Mesodermal cell (in vitro differentiated cells): ENCODE data around the gene RNF223.

Experiments used
- H3K27ac ChIP-seq: 2 replicates; pipeline ENCODE4 v1.7.0; 2013; ENCODE audit warnings: mild to moderate bottlenecking, low read depth, low read length, moderate library complexity; ENCODE audit not compliant: severe bottlenecking
- H3K36me3 ChIP-seq: 2 replicates; pipeline ENCODE4 v1.7.1; 2013; ENCODE audit warnings: mild to moderate bottlenecking, low read length, moderate library complexity; ENCODE audit not compliant: control insufficient read depth, insufficient read depth
- H3K4me1 ChIP-seq: one replicate; pipeline ENCODE4 v1.7.1; 2013; ENCODE audit warnings: mild to moderate bottlenecking, low read length; ENCODE audit not compliant: insufficient read depth, control insufficient read depth, poor library complexity, severe bottlenecking
- H3K4me3 ChIP-seq: 2 replicates; pipeline ENCODE4 v1.7.0; 2013; ENCODE audit warnings: low read length, control low read depth, mild to moderate bottlenecking; ENCODE audit not compliant: insufficient read depth, poor library complexity, severe bottlenecking; ENCODE audit errors: extremely low read depth
- H3K9me3 ChIP-seq: 2 replicates; pipeline ENCODE4 v1.7.1; 2013; ENCODE audit warnings: mild to moderate bottlenecking, low read length, moderate library complexity; ENCODE audit not compliant: control insufficient read depth
- WGBS, 2 experiments: methylation state at CpG; one replicate each; pipeline ENCODE4 v1.1.5; 2013; ENCODE audit warnings: missing lambda C conversion rate in 2 of 2; ENCODE audit not compliant: insufficient coverage in 2 of 2; 5-methylcytosine and 5-hydroxymethylcytosine counted together

Gene RNF223

GRCh38 chr1:1092149-1092855 is 18.2 kb upstream of the RNF223 start:
- Histone ChIP-seq H3K4me1 (no peaks in the 10 kb centered on the region), H3K36me3 (peaks cover 10% of the 10 kb centered on the region), H3K9me3 (peaks cover 5% of the 10 kb centered on the region), H3K4me3 (no peak overlapping the region), H3K27ac (no peak overlapping the region)
- WGBS, 2 experiments: 97% methylated on average over 20 to 28 of the region's 28 CpGs

GRCh38 chr1:1091344-1092148 is 17.4 kb upstream of the RNF223 start:
- no peaks in the 10 kb centered on the region for H3K4me1 ChIP-seq
- H3K9me3 ChIP-seq: peaks cover 5% of the 10 kb centered on the region
- no peak overlapping the region for H3K4me3 ChIP-seq
- WGBS, 2 experiments: 95% methylated on average over 25 to 26 of the region's 28 CpGs
- H3K36me3 ChIP-seq: peaks cover 10% of the 10 kb centered on the region
- no peak overlapping the region for H3K27ac ChIP-seq

DNA sequence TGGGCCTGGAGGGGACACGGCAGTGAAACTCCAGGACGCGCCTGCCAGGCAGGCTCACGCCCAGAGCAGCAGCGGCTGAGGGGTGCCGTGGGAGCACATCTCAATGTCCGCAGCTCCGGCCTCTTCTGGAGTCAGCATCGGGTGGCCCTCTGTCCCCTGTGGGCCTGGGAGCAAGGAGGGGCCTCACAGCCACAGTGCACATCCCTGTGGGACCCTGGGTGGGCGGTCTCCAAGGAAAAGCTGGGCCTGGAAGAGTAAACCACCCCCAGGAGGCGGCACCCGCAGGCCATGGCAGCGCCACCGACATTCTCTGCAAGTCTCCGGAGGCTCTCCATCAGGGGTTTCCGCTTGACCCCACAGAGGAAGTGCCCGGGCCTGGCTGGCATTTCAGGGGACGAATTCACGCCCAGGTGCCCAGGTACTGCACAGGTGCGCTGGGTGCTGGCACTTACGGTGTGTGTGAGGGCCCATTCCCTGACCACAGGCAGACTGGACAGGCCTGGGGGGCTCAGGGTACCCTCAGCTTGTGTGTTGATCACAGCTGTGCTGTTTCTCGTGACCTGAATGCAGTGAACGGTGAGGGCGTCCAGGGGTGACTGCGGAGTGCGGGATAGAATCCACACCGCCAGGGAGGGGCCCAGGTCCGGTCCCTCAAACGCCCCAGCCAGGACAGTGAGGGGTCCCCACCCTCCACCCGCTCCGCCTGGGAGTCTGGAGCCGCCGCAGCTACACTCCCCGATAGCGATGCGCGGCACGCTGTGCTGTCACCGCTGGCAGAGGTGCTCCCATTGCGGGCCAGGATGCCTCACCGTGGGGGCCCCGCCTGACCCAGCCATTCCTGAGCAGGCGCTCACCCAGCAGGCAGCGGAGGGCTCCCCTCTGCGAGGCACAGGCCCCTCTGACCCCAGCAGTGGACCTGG is 16.6 kb upstream of the RNF223 start:
- Histone ChIP-seq H3K36me3 (peaks cover 10% of the 10 kb centered on the region), H3K4me1 (no peaks in the 10 kb centered on the region), H3K9me3 (peaks cover 5% of the 10 kb centered on the region), H3K4me3 (no peak overlapping the region), H3K27ac (no peak overlapping the region)
- 95 to 97% methylated on average over 42 to 45 of the region's 45 CpGs for WGBS, 2 experiments

DNA sequence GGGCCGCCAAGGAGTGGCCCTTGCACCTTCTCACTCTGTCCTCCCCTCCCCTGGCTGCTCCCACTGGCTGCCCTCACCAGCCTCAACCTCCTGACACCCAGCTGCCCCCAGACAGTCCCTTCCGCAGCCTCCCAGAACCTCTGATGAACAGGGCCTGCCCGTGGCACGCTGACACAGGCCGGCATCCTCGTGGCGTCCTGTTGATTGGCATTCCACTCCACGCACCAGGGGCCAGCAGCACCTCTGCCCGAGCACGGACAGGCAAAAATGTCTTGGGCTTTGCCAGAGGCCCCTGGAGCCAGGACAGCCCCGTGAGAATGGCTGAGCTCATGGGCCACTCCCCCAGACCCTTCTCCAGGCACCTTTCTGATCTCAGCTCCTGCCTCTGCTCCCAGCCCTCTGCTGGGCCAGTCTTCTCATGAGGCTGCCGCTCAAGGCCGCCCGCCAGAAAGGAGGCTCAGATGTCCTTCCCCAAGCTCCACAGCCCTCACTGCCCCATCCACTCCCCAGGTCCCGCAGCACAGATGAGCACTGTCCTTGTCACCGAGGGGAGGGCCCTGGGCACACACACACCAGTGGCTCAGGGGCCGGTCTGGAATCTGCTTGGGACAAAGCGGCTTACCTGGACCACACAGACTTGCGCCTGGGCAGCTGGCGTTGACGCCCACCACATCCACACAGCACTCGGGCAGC is 15.8 kb upstream of the RNF223 start:
- 89 to 92% methylated on average over 20 to 21 of the region's 22 CpGs for WGBS, 2 experiments
- H3K4me1 ChIP-seq: no peaks in the 10 kb centered on the region
- no peak overlapping the region for H3K4me3 ChIP-seq
- peaks cover 10% of the 10 kb centered on the region for H3K36me3 ChIP-seq
- no peak overlapping the region for H3K27ac ChIP-seq
- H3K9me3 ChIP-seq: peaks cover 3% of the 10 kb centered on the region

GRCh38 chr1:1088801-1089680 is 14.9 kb upstream of the RNF223 start:
- Histone ChIP-seq H3K27ac (no peak overlapping the region), H3K9me3 (no peaks in the 10 kb centered on the region), H3K36me3 (peaks cover 12% of the 10 kb centered on the region), H3K4me3 (no peak overlapping the region), H3K4me1 (no peaks in the 10 kb centered on the region)
- 92 to 97% methylated on average over 42 to 46 of the region's 46 CpGs for WGBS, 2 experiments

DNA sequence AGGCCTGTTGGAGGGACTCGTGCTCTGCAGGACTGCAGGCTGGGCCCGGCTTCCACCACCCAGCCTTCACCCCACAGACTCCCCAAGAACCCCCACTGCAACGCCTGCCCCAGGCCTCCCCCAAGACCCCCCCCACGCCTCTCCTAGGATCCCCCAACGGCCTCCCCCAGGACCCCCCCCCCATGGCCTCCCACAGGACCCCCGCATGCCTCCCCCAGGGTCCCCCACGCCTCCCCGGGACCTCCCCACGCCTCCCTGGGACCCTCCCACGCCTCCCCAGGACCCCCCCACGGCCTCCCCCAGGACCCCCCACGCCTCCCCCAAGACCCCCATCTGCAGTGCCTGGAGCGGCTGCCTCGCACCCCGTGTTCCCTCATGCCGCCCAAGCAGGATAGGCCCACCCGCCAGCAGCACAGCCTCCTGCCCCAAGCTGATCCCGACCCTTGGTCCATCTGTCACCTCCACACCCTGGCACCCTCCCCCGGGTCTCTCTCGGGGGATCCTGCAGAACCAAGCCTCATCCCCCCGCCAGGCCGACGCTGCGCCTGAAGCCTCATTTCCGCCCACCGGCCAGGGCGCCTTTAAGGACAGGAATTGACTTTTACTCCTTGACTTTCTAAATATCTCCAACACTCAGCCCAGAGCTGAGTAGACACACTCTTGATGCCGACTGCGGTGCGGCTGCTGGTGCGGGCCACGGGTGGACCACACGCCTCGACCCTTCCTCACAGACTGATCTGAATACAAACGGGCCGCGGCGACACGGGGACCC is 14.1 kb upstream of the RNF223 start:
- Histone ChIP-seq H3K27ac (no peak overlapping the region), H3K9me3 (no peaks in the 10 kb centered on the region), H3K4me1 (no peaks in the 10 kb centered on the region), H3K4me3 (no peak overlapping the region), H3K36me3 (peaks cover 15% of the 10 kb centered on the region)
- 89 to 95% methylated on average over 26 to 28 of the region's 39 CpGs for WGBS, 2 experiments

DNA sequence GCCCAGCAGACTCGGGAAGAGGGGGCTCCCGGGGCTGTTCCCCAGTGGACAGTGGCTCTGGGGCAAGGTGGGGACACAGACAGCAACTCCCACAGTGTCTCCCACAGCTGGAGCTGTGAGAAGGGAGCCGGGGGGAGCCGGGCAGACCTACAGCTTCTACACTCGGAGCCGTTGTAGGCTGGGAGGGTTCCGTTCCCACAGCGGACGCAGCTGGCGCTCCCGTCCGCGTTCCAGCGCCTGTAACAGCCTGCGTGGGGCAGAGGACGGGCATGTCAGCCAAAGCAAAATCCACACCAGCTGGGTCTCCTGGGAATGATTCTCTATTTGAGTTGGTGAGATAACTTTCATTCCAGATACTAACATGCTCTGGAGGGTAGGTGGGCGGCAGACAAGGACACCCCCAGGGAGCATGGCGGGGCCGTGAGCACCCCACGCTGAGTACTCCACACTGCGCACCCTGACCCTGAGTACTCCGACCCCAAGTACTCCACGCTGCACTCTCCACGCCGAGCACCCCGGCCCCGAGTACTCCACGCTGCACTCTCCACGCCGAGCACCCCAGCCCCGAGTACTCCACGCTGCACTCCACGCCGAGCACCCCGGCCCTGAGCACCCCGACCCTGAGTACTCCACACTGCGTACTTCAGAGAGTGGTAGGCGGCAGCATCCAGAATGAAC is 13.4 kb upstream of the RNF223 start:
- Histone ChIP-seq H3K4me1 (no peaks in the 10 kb centered on the region), H3K27ac (no peak overlapping the region), H3K4me3 (no peak overlapping the region), H3K9me3 (no peaks in the 10 kb centered on the region), H3K36me3 (peaks cover 15% of the 10 kb centered on the region)
- 94% methylated on average over 35 to 38 of the region's 38 CpGs for WGBS, 2 experiments

- Histone ChIP-seq H3K4me3 (no peak overlapping the region), H3K36me3 (peaks cover 15% of the 10 kb centered on the region), H3K27ac (no peak overlapping the region), H3K9me3 (no peaks in the 10 kb centered on the region), H3K4me1 (no peaks in the 10 kb centered on the region)
- 97% methylated on average over 15 to 16 of the region's 17 CpGs for WGBS, 2 experiments
Measured at GRCh38 chr1:1086911-1087341, 12.8 kb upstream of the RNF223 start.
